ENCODE results near the gene HYCC1. TPM values are rescaled to one million over a fixed set of nuclear protein-coding genes. Genes with fewer than 3 reads are reported as not detected.

The HYCC1 gene
- total RNA-seq, 1 donor from 2014 or later = 19.7 TPM

- FAIRE-seq = no peak
- H3K4me3 ChIP-seq (ENCODE audit: low read depth, low read length) = no peak overlapping the region
- DNase-seq (ENCODE audit: low read depth) = no peak
- no peaks in the 10 kb centered on the region for H3K27me3 ChIP-seq (ENCODE audit: control insufficient read depth, insufficient read depth, low read length)
- TF ChIP-seq CTCF (IDR thresholded peaks at IDR 0.05; ENCODE audit: insufficient read depth, low read length, severe bottlenecking) = no peak
- H3K36me3 ChIP-seq (ENCODE audit: control insufficient read depth, insufficient read depth, low read length) = no peaks in the 10 kb centered on the region
Observed at GRCh38 chr7:23022851-23023250, 8.9 kb upstream of the HYCC1 start.

- TF ChIP-seq CTCF (IDR thresholded peaks at IDR 0.05; ENCODE audit: insufficient read depth, low read length, severe bottlenecking) = no peak
- Histone ChIP-seq H3K27me3 (ENCODE audit: control insufficient read depth, insufficient read depth, low read length) (no peaks in the 10 kb centered on the region), H3K36me3 (ENCODE audit: control insufficient read depth, insufficient read depth, low read length) (no peaks in the 10 kb centered on the region), H3K4me3 (ENCODE audit: low read depth, low read length) (no peak overlapping the region)
- DNase-seq (ENCODE audit: low read depth) = peak; percentile 87
- FAIRE-seq = no peak
Observed at GRCh38 chr7:23022258-23022769, 8.4 kb upstream of the HYCC1 start.

- no peaks in the 10 kb centered on the region for H3K36me3 ChIP-seq (ENCODE audit: control insufficient read depth, insufficient read depth, low read length)
- FAIRE-seq = no peak
Observed at GRCh38 chr7:23021596-23021995, 7.7 kb upstream of the HYCC1 start.

GRCh38 chr7:23020742-23021401 lies 6.9 kb upstream of the HYCC1 start:
- H3K36me3 ChIP-seq (ENCODE audit: control insufficient read depth, insufficient read depth, low read length) = no peaks in the 10 kb centered on the region
- no peak overlapping the region for H3K4me3 ChIP-seq (ENCODE audit: low read depth, low read length)
- peak; percentile 96 for DNase-seq (ENCODE audit: low read depth)
- no peak for TF ChIP-seq CTCF (IDR thresholded peaks at IDR 0.05; ENCODE audit: insufficient read depth, low read length, severe bottlenecking)
- FAIRE-seq = no peak
- no peaks in the 10 kb centered on the region for H3K27me3 ChIP-seq (ENCODE audit: control insufficient read depth, insufficient read depth, low read length)

More at GRCh38 chr7:23021596-23021995, 7.7 kb upstream of the HYCC1 start:
- no peak overlapping the region for H3K4me3 ChIP-seq (ENCODE audit: low read depth, low read length)
- no peak for TF ChIP-seq CTCF (IDR thresholded peaks at IDR 0.05; ENCODE audit: insufficient read depth, low read length, severe bottlenecking)
- no peaks in the 10 kb centered on the region for H3K27me3 ChIP-seq (ENCODE audit: control insufficient read depth, insufficient read depth, low read length)
- no peak for DNase-seq (ENCODE audit: low read depth)

GRCh38 chr7:23018750-23019149 lies 4.8 kb upstream of the HYCC1 start:
- no peak for FAIRE-seq
- DNase-seq (ENCODE audit: low read depth) = peak; percentile 41
- no peak for TF ChIP-seq CTCF (IDR thresholded peaks at IDR 0.05; ENCODE audit: insufficient read depth, low read length, severe bottlenecking)
- H3K4me3 ChIP-seq (ENCODE audit: low read depth, low read length) = no peak overlapping the region
- H3K27me3 ChIP-seq (ENCODE audit: control insufficient read depth, insufficient read depth, low read length) = no peaks in the 10 kb centered on the region
- no peaks in the 10 kb centered on the region for H3K36me3 ChIP-seq (ENCODE audit: control insufficient read depth, insufficient read depth, low read length)

- Histone ChIP-seq H3K4me3 (ENCODE audit: low read depth, low read length) (no peak overlapping the region), H3K27me3 (ENCODE audit: control insufficient read depth, insufficient read depth, low read length) (no peaks in the 10 kb centered on the region), H3K36me3 (ENCODE audit: control insufficient read depth, insufficient read depth, low read length) (no peaks in the 10 kb centered on the region)
- FAIRE-seq = no peak
- TF ChIP-seq CTCF (IDR thresholded peaks at IDR 0.05; ENCODE audit: insufficient read depth, low read length, severe bottlenecking) = no peak
- no peak for DNase-seq (ENCODE audit: low read depth)
Observed at GRCh38 chr7:23017309-23017708, 3.4 kb upstream of the HYCC1 start.
